DND-41 (cell line): ENCODE measurements around the gene TFE3.

Experiments used
- EZH2 ChIP-seq: IDR thresholded peaks from 3 replicates; pipeline ENCODE4 v1.6.1; 2012; ENCODE audit warnings: borderline replicate concordance, low read depth, mild to moderate bottlenecking, moderate library complexity, low read length, inconsistent platforms; ENCODE audit not compliant: severe bottlenecking
- TF ChIP-seq, protein P1 (sequence below): IDR thresholded peaks from 2 replicates; pipeline ENCODE4 v1.5.1; 2012; ENCODE audit warnings: borderline replicate concordance, low read length, moderate library complexity, mild to moderate bottlenecking; ENCODE audit not compliant: poor library complexity, severe bottlenecking; ENCODE audit errors: extremely low read depth

DNA sequence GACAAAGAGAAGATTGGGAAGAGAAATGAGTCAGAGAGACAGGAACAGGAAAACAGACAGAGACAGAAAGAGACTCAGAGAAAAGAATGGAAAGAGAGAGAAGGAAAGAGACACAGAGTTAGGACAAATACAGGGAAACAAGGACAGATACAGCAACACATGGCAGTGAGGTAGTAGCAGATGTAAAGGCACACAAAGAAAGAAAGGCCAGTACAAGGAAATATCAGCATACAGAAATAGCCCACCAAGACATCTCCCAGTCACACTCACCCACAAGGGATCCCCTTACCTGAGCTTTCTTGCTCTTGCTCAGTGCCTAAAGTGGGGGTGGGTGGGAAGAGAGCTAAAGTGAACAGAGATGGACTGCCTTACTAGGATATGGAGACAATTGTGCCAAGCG lies 45.3 kb downstream of the TFE3 start:
- TF ChIP-seq, protein P1, sequence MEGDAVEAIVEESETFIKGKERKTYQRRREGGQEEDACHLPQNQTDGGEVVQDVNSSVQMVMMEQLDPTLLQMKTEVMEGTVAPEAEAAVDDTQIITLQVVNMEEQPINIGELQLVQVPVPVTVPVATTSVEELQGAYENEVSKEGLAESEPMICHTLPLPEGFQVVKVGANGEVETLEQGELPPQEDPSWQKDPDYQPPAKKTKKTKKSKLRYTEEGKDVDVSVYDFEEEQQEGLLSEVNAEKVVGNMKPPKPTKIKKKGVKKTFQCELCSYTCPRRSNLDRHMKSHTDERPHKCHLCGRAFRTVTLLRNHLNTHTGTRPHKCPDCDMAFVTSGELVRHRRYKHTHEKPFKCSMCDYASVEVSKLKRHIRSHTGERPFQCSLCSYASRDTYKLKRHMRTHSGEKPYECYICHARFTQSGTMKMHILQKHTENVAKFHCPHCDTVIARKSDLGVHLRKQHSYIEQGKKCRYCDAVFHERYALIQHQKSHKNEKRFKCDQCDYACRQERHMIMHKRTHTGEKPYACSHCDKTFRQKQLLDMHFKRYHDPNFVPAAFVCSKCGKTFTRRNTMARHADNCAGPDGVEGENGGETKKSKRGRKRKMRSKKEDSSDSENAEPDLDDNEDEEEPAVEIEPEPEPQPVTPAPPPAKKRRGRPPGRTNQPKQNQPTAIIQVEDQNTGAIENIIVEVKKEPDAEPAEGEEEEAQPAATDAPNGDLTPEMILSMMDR: no peak
- no peak for TF ChIP-seq EZH2
